Measurements from ENCODE around the gene ARHGEF12.

The ARHGEF12 gene, protein sequence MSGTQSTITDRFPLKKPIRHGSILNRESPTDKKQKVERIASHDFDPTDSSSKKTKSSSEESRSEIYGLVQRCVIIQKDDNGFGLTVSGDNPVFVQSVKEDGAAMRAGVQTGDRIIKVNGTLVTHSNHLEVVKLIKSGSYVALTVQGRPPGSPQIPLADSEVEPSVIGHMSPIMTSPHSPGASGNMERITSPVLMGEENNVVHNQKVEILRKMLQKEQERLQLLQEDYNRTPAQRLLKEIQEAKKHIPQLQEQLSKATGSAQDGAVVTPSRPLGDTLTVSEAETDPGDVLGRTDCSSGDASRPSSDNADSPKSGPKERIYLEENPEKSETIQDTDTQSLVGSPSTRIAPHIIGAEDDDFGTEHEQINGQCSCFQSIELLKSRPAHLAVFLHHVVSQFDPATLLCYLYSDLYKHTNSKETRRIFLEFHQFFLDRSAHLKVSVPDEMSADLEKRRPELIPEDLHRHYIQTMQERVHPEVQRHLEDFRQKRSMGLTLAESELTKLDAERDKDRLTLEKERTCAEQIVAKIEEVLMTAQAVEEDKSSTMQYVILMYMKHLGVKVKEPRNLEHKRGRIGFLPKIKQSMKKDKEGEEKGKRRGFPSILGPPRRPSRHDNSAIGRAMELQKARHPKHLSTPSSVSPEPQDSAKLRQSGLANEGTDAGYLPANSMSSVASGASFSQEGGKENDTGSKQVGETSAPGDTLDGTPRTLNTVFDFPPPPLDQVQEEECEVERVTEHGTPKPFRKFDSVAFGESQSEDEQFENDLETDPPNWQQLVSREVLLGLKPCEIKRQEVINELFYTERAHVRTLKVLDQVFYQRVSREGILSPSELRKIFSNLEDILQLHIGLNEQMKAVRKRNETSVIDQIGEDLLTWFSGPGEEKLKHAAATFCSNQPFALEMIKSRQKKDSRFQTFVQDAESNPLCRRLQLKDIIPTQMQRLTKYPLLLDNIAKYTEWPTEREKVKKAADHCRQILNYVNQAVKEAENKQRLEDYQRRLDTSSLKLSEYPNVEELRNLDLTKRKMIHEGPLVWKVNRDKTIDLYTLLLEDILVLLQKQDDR (N-terminal part only)

DNA sequence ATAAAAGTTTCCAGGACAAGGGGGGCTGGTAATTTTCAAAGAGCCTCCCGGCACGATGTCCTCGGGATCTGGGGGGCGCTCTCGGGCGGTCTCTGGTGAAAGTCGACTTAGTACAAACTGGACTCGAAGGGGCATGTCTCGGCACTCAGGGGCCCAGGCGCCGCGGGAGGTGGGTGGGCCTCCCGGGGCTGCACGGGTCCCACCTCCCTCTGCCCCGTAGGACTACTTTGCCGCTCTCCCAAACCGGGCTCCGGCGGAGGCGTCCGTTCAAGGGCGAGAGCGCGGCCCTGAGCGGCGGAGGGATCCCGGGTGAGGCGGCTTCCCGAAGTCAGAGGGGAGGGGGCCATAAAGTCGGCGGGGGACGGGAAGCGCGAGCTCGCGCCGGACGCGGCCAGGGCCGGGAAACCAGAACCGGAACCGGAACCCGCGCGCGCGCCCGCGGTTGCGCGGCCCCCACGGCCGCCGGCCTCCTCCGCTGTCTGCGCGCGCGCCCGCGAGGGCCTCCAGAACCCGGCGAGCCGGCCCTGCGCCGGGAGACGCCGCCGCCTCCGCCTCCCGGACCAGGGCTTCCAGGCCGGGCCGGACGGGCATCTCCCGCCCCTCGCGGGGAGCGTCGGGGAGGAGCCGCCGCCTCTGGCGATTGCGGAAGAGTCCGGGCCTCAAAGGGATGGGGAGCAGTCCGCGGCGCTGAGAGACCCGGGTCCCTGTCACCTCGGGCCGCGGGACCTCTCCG, at the start of gene ARHGEF12:
Gene ARHGEF12 (plus strand): TSS at position 506 of the 733 bp plus-strand sequence. CDS start 831 bp downstream, outside the sequence.
- peak; percentile 63 to 69 for DNase-seq

DNA sequence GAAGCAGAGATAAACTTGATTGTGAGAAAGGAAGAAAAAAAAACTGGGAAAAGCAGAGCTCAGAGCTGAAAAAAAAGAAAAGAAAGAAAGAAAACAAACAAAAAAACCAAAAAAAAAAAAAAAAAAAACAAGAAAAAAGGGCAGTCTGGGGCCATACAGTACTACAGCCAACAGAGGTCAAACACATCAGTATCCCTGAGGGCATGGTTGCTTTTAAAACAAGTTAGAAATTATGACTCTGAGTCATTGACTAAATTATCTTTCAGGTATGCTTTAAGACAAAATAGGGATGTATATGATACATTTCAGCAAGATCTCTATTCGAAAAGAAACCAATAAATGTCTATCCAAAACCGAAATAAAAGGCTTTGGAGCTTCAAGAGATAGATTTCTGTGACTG, 48.2 kb upstream of the ARHGEF12 start:
- DNase-seq: no peak

DNA sequence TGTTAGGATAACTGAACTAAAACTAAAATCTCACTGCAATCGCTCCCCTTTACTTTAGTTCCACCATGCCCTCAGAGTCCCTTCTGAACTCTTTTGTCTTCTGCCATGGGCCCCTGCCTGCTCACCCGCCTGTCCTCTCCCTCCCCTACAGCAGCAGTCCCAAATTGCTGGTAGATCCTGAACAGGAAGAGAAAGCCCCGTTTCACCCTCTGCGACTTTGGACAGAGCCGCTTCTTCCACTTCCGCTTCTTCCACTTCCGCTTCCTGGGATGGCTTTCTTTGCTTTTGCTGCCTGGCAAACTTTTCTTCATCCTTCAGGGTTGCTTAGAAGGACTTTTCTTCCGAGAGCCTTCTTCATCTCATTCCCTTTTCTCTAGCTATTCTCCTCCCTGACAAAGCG, 46.8 kb upstream of the ARHGEF12 start:
- no peak for DNase-seq

DNA sequence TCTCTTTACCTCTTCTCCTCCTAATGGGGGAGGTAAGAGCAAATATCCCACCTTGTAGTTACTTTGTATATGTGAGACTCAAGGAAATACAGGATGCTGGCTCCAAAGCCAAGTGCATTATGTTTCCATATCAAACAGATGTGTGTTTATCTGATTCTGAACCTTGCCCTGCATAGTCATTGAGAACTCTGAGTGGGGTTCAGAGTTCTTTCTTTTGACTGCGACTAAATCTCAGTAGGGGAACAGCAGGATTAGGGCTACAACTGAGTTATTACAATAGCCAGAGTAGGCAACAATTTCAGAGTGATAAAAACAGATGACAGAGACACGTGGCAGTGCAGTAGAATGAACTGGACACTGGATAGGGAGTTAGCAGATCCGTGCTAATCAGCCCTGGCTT, 45.3 kb upstream of the ARHGEF12 start:
- no peak for DNase-seq

DNA sequence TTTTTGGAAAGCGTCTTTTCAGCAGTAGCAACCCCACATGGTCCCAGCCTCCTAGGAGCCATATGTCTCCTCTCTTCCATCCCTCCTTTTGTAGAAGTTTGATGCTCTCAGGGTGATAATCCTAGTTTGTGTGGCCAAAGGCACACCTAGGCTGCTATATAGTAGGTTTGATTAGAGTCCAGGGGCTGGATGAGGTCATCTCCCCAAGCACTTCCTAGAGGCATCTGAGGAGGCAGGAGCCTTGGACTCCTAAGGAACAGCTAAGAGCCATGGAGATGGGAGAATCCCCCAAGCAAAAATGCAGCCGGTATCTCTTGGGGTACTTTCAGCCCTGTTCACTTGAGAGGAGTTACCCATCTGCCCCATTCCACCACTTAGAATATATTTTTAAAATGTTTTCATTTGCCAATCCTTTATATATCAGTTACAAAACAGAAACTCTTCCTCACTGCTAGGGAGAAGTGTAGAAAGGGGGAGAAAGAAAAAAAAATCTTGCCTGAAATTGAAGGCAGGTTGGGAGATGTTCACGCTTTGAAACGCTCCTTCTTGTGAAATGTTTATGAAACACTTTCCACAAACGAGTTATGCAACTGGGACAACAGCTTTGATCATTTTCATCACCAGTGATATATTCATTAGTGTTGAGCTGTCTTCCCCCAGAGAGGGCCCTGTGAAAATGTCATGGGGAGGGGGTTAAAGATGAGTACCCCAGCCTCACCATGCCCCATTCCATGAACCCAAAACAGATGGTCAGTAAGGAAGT, 43.0 kb upstream of the ARHGEF12 start:
- DNase-seq: no peak

DNA sequence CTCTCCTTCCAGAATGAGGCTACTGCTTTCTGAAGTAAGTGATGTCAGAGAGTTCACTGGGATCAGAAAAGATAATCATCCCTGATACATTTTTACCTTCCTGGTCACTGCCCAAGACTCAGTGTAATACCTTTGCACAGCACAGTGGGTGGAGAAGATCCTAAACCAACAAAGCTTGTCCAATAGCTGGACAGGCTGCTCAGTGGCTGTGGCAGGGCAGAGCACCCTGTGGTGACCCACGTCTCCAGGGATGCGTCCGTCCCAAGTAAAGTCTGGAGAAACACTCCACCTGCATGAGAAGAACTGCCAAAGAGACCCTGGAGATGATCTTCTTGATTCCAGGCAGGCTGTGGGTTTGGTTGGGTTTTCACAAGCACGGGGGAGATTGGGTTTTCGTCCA, 42.1 kb upstream of the ARHGEF12 start:
- DNase-seq: no peak

DNA sequence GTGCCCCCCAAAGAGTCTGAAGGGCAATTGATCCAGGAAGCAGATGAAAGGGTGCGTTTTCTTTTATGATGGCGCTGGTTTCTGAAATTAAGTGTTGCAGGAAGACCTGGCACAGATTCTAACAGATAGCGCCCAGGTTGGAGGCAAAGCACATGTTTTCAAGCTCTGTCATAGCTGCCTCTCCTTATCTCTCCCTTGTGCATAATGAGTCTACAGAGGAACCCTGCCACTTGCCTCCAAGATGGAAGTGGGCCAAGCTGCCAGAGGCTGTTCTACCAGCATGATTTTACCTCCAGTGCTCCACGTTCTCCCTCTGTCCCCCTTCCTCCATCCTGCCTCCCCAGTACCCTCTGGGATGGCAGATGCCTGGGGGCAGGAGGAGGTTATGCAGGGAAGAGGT, 41.1 kb upstream of the ARHGEF12 start:
- no peak for DNase-seq

DNA sequence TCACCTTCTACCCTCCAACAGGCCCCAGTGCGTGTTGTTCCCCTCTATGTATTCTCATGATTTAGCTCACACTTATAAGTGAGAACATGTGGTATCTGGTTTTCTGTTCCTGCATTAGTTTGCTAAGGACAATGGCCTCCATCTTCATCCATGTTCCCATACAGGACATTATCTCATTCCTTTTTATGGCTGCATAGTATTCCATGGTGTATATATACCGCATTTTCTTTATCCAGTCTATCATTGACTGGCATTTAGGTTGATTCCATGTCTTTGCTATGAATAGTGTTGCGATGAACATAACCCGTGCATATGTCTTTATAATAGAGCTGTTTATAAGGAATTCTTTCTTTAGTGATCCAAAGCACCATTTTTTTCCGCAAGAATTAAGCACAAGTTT, 39.7 kb upstream of the ARHGEF12 start:
- DNase-seq: no peak

DNA sequence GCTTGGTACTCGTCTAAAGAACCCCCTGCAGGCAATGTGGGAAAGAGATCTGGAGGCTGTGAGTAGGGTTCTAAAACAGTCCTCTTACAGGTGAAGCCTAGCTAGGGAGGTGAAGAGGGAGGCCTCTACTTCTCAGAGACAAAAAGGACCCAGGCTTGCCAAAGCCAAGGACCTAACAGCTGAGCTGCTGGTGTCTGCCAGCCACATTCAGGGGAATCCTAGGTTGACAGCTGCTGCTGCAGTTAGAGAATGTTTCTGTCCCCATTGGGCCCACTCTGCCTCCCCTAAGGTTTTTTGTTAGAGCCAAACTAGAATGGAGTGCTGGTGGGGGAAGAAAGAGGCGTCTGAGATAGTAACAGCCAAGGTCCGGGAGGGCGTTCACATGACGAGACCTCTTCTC, 37.8 kb upstream of the ARHGEF12 start:
- no peak for DNase-seq

DNA sequence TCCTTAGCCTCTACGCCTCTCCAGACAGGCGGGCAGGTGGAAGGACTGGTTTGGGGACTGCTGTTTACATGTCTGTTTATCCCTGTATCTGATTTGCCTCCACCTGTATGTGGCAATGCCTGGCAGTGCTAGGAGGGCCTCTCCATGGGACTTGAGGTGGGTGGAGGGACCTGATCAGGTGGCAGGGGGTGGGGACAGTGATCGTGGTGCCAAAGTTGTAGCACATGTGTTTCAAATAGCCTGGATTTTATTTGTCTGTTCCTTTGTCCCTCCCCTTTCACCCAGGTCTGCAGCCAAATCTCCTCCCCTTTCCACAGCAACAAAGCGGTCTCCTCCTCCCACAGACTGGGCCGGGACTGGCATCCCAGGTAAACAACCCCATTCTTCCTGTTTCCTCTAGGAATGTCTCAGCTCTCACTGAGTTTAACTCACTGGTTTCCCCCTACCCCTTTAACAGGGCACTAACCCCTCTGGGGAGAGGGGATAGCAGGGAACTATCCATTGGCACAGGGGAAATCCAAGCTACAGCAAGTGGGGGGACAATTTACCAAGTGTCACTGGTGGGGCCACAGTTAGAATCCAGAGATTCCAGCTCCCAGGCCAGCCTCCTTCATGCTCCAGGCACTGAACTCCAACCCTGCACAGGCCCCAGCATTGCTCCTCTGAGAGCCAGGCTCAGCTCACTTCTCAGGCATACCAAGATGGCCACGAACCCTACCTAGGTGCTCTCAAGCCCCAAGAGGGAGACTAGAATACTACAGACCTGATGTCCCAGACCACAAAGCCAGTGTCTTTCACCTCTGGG, 34.0 kb upstream of the ARHGEF12 start:
- no peak for DNase-seq

DNA sequence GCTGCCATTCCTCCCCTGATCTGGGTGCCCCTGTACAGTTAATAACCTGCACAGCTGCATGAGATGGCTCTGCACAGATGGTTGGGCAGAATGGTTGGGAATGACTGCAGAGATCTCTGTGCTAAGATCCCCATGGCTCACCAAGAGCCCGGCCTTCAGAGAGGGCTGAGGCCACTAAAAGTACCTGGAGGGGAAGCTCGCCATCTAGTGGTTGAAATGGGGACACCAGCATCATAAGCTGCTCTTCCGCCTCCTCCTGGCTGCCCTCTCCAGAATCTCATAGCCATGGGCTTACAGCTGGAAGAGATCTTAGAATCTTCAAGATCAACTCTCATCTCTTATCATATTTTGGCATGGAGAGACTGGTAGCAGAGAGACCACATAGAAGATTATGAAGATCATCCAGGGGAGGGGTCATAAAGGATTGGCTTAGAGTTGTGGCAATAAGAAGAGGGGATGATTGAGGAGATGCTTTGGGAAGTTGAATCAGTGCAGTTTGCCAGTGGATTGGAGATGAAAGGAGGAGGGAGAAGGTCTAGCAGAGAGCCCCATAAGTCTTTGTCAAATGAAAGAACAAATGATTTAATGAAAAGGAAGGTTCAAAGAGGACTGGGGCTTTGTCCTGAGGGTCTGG, 33.1 kb upstream of the ARHGEF12 start:
- peak; percentile 49 to 52 for DNase-seq

DNA sequence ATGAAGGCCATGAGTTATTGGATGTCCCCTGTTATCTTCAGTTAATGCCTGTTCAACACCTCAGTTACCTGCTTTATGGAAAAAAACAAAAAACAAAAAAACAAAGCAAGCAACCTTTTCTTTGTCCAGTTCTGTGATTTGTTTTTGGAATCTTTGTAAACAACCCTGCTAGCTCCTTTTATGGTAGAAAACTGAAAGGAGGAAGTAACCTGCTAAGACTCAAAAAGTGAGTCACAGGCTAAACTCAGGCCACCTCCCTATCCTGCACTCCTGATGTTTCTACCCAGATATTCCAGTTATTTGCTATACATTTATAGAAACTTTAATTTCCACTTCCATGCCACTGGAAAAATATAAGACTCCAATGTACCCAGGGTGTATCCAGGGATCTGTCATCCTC, 31.7 kb upstream of the ARHGEF12 start:
- no peak for DNase-seq

DNA sequence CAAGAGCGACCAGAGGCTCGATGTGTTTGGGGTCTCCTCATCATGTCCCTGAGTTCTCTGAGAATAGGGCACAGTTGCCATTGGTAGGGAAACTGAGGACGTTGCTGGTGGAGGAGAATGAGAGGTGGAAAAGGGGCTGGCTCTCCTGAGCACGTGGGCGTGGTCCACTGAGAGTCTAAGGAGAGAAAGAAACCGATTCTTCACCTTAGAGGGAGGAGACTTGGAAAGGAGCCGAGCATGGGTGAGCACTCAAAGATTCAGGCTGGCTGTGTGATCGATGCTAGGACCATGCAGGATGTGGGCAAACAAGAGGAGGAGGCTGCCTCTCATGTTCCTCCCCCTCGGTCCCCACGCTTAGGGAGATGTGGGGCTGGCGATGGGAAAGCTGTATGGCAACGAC, 30.9 kb upstream of the ARHGEF12 start:
- no peak for DNase-seq

DNA sequence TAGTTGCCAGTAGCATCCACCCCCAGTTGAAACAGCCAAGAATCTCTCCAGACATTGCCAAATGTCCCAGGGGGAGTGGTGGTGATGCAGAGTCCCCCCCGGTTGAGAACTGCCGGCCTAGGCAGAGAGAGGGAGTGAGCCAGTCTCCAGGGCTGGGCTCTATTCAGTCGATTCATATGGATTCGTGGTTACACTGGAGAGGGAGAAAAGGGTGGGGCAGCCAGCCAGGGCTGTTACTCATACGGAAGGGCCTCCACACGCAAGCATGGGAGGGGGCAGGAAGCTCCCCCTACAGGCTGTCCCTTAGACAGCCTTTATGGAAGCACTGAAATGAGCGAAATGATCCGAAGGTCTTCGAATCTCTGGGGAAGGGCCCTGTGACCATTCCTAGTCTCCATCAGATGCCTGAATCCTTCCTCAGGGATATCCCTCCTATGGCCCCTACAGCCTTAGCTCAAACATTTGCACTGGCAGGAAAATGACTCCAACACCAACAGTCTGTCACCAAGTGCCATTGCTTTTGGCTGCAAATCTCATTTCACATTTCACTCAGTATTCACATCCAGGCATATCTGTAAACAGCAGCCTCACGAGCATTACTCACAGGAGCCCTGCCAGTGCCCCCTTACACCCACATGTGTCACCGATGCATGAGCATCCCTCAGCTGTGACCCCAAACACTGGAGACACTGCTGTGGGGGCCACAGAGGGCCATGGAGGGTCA, 29.5 kb upstream of the ARHGEF12 start:
- DNase-seq: no peak

DNA sequence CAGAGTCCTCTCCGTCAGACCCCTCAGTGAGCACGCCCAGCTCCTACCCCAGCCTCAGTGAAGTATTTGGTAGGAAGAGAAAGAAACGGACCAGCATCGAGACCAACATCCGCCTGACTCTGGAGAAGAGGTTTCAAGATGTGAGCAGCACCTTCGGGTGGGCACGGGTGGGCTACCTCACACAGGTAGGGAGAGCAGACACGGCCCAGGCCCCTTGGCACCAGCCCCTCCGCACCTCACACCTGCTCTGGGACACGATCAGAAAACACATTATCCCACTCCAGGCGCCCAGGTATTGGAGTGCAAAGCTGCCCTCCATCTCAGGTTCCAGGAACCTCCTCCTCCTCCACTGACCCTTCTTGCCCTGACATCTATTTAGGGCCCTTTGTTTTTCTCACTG, 28.7 kb upstream of the ARHGEF12 start:
- DNase-seq: no peak

DNA sequence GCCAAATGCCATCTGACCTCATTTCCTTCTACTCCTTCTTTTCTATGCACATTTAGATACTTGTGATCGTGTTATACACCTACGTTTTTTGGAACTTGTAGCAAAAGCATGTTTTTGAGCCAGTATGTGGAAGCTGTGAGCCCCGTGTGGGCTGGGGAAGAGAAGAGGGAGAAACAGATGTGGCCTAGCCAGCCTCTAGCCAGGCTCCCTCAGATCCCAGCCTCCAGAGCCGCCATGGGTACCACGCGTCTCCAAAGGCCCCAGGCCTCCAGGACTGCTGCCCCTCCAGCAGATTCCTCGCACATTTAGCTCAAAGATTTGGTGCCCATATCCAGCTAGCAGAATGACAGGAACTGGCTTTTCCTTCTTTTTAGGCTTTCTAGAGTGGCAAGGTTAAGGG, 28.1 kb upstream of the ARHGEF12 start:
- DNase-seq: no peak

DNA sequence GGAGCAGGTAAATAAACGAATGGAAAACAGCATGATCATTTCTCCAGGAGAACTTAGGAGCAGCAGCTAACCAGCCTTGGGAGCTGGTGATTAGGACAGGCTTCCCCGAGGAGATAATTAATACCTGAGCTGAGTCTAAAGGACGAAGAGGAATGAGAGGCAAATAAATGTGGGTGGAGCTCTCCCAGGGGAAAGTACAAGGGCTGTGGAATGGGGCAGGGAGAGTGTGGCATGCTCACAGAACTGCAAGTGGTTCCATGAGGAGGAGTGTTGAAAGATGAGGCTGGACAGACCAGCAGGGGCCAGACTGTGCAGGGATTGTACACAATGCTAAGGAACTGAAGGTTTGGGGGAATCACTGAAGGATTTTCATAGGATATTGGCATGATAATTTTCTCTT, 25.3 kb upstream of the ARHGEF12 start:
- DNase-seq: no peak

DNA sequence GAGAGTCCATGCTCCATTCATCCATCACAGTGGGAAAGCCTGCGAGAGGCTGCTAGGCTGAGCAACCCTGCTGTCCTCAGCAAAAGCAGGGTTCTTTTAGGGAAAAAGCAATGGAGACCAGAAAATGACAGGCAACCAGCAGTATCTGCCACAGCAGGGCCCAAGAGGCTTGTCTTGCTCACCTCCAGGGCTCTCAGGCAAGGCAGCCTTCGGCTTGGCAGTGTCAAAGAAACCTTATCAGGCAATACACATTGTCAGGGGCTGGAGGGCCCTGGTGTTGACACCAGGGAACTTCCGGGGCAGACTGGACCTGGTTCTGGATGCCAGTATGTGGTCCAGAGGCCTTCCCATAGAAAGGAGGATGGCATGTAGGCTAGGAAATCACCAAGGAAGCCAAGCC, 21.4 kb upstream of the ARHGEF12 start:
- no peak for DNase-seq

DNA sequence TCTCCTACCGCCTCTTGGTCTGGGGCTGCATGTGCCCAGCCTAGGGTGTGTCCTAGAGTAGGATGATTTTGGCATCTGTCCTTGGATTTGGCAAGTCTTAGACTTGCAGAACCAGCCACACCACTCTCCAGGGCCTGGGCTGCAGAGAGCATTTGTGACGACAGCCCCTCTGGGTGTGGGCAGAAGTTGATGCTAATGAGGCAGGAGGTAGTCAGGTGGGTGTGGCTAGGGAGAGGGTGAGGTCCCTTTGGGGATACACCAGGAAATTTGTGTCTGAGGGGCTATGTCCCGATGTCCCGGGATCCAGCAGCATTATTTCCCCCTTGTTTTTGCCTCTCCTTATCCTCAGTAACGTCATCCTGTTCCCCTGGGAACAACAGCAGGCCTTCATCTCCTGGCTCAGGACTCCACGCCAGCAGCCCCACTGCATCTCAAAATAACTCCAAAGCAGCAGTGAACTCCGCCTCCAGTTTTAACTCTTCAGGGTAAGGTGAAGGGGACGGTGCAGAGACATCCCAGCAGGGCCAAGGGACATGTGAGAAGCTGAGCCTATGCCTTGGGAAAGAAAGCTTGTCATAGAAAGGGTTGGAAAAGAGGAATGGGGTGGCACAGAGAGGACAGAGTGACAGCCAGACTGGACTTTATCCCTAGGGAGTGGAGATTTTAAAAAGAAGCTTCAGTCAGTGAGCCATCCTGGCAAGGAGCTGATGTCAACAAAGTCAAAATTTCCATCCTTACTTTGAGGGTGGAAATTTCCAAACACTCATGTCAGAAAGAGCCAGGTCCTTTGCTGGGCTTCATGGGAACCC, 19.1 kb upstream of the ARHGEF12 start:
- DNase-seq: no peak

Measured in activated CD4-positive, alpha-beta T cell treated with anti-CD3 and anti-CD28 coated beads, Interleukin-2, amount 50 U/mL, for 4 hours (primary cell).